Measurements from ENCODE around the gene AMN. TPM values are rescaled to one million over a fixed set of nuclear protein-coding genes. Genes with fewer than 3 reads are reported as not detected.

Gene AMN
- total RNA-seq, 2 experiments from 2014 or later: 2.6 to 2.8 TPM

DNA sequence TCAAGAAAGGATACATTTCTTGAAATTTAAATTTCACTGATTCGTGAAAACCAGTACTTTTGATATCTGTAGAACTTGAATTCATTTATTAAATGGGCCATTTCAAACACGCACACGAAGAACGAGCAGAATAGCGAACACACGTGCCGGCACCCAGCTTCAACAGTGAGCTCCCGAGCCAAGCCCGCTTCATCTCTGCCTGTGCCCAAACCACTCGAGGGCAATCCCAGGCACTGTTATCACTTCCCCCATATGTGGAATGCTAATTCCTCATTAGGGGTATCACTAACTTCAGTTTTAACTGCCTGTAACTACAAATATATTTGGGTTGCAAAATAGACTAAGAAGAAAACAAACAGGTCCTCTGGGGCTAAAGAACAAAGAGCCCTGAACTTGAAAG is 48.0 kb downstream of the AMN start:
- Histone ChIP-seq H3K9me3 (ENCODE audit: control insufficient read depth in 1 of 2, insufficient read depth in 1 of 2, low read length in 2 of 2) (no peaks in the 10 kb centered on the region), H3K4me1 (ENCODE audit: insufficient read depth, low read length) (no peaks in the 10 kb centered on the region), H3K27ac (ENCODE audit: low read depth in 1 of 2, low read length in 2 of 2) (no peak overlapping the region), H3K4me3 (ENCODE audit: low read length) (no peak overlapping the region), H3K36me3 (ENCODE audit: insufficient read depth, low read length) (peaks cover 2% of the 10 kb centered on the region), H3K27me3 (ENCODE audit: control insufficient read depth in 1 of 2, insufficient read depth in 2 of 2, low read length in 2 of 2) (no peaks in the 10 kb centered on the region)
- Mint-ChIP-seq H3K4me1 (ENCODE audit: low read depth) (no peaks in the 10 kb centered on the region), H3K9me3 (no peaks in the 10 kb centered on the region), H3K4me3 (no peak overlapping the region), H3K36me3 (ENCODE audit: low read depth) (peaks cover 34% of the 10 kb centered on the region), H3K27ac (no peak overlapping the region), H3K27me3 (no peaks in the 10 kb centered on the region)
- ChIA-PET CTCF (no interaction called here), POLR2A (no interaction called here)
- intact Hi-C loops (cut with DNase I, micrococcal nuclease): no loop called here
- ATAC-seq (ENCODE audit: poor library complexity) (no peak), DNase-seq (no peak)
- TF ChIP-seq, protein P1, sequence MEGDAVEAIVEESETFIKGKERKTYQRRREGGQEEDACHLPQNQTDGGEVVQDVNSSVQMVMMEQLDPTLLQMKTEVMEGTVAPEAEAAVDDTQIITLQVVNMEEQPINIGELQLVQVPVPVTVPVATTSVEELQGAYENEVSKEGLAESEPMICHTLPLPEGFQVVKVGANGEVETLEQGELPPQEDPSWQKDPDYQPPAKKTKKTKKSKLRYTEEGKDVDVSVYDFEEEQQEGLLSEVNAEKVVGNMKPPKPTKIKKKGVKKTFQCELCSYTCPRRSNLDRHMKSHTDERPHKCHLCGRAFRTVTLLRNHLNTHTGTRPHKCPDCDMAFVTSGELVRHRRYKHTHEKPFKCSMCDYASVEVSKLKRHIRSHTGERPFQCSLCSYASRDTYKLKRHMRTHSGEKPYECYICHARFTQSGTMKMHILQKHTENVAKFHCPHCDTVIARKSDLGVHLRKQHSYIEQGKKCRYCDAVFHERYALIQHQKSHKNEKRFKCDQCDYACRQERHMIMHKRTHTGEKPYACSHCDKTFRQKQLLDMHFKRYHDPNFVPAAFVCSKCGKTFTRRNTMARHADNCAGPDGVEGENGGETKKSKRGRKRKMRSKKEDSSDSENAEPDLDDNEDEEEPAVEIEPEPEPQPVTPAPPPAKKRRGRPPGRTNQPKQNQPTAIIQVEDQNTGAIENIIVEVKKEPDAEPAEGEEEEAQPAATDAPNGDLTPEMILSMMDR (IDR thresholded peaks at IDR 0.05): no peak

DNA sequence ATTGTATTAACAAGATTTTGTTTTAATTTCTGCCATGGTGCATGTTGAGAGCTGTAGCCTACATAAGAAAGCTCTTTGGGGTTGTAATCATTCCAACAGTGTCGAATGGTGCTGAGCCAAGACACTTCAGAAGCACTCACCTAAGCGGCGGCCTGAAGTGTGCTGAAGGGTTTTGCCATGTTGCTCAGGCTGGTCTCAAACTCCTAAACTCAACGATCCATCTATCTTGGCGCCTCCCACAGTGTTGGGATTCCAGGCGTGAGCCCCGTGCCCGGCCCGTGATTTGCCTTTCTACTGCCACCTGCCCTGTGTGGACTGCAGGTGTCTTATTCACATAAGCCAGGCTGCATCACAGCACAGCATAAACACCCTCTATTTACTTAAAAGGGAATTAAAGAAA is 48.9 kb downstream of the AMN start:
- H3K36me3 Mint-ChIP-seq (ENCODE audit: low read depth): peaks cover 26% of the 10 kb centered on the region
- H3K27ac ChIP-seq (ENCODE audit: low read depth in 1 of 2, low read length in 2 of 2): no peak overlapping the region
- H3K9me3 Mint-ChIP-seq: no peaks in the 10 kb centered on the region
- H3K9me3 ChIP-seq (ENCODE audit: control insufficient read depth in 1 of 2, insufficient read depth in 1 of 2, low read length in 2 of 2): no peaks in the 10 kb centered on the region
- no peaks in the 10 kb centered on the region for H3K4me1 ChIP-seq (ENCODE audit: insufficient read depth, low read length)
- no peaks in the 10 kb centered on the region for H3K27me3 ChIP-seq (ENCODE audit: control insufficient read depth in 1 of 2, insufficient read depth in 2 of 2, low read length in 2 of 2)
- no peak overlapping the region for H3K4me3 Mint-ChIP-seq
- H3K4me3 ChIP-seq (ENCODE audit: low read length): no peak overlapping the region
- intact Hi-C loops (cut with DNase I, micrococcal nuclease): no loop called here
- DNase-seq: no peak
- no peaks in the 10 kb centered on the region for H3K4me1 Mint-ChIP-seq (ENCODE audit: low read depth)
- peaks cover 2% of the 10 kb centered on the region for H3K36me3 ChIP-seq (ENCODE audit: insufficient read depth, low read length)
- CTCF ChIA-PET: no interaction called here
- H3K27ac Mint-ChIP-seq: no peak overlapping the region
- no peak for ATAC-seq (ENCODE audit: poor library complexity)
- TF ChIP-seq, protein P1 (IDR thresholded peaks at IDR 0.05): no peak
- POLR2A ChIA-PET: no interaction called here
- no peaks in the 10 kb centered on the region for H3K27me3 Mint-ChIP-seq

DNA sequence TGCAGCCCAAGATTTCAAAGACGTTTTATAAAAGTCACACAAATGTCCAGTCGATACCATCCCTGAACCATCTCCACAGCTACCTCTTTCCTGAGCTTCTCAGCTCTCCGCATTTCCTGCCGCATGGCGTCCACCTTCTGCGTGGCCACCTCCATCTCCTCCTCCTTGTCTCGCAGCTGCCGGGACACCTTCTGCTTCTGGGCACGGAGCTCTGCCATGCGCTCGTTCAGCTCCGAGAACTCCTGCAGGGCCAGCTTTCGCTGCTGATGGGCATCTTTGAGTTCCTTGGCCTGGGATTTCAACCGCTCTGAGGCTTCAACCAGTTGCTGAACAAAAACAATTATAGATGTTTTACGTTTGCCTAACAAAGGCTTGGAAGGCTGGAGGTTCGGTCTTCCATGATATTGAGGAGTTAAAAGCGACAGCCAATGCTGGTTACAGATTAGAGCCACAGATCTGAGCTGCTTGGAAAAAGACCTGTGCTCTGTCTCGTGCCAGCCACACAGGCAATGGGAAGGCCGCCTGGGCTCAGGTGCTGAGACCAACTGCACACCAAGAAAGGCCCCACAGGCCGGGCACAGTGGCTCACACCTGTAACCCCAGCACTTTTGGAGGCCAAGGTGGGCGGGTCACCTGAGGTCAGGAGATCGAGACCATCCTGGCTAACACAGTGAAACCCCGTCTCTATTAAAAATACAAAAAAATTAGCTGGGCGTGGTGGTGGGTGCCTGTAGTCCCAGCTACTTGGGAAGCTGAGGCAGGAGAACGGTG is 49.6 kb downstream of the AMN start:
- H3K4me1 ChIP-seq (ENCODE audit: insufficient read depth, low read length): no peaks in the 10 kb centered on the region
- ChIA-PET CTCF (no interaction called here), POLR2A (no interaction called here)
- no peak overlapping the region for H3K4me3 Mint-ChIP-seq
- H3K9me3 Mint-ChIP-seq: no peaks in the 10 kb centered on the region
- intact Hi-C loops (cut with DNase I, micrococcal nuclease): no loop called here
- no peak for DNase-seq
- peaks cover 2% of the 10 kb centered on the region for H3K36me3 ChIP-seq (ENCODE audit: insufficient read depth, low read length)
- H3K27ac Mint-ChIP-seq: no peak overlapping the region
- ATAC-seq (ENCODE audit: poor library complexity): no peak
- TF ChIP-seq, protein P1 (IDR thresholded peaks at IDR 0.05): no peak
- H3K27ac ChIP-seq (ENCODE audit: low read depth in 1 of 2, low read length in 2 of 2): no peak overlapping the region
- no peaks in the 10 kb centered on the region for H3K9me3 ChIP-seq (ENCODE audit: control insufficient read depth in 1 of 2, insufficient read depth in 1 of 2, low read length in 2 of 2)
- H3K36me3 Mint-ChIP-seq (ENCODE audit: low read depth): peaks cover 26% of the 10 kb centered on the region
- H3K27me3 ChIP-seq (ENCODE audit: control insufficient read depth in 1 of 2, insufficient read depth in 2 of 2, low read length in 2 of 2): no peaks in the 10 kb centered on the region
- H3K27me3 Mint-ChIP-seq: no peaks in the 10 kb centered on the region
- H3K4me3 ChIP-seq (ENCODE audit: low read length): no peak overlapping the region
- H3K4me1 Mint-ChIP-seq (ENCODE audit: low read depth): no peaks in the 10 kb centered on the region

Data from CD4-positive, alpha-beta T cell (primary cell).